Activated naive CD4-positive, alpha-beta T cell treated with anti-CD3 and anti-CD28 coated beads, Interleukin-2, amount 50 U/mL, for 72 hours (primary cell): ENCODE data around the gene POLR2H. TPM values are rescaled to one million over a fixed set of nuclear protein-coding genes. Genes with fewer than 3 reads are reported as not detected.

Experiments used
- ATAC-seq, 2 donors: fragments of 150-1000 bp; cut with Tn5 transposase; 2 replicates each; pipeline ENCODE4 v1.10.0; 2021; ENCODE audit warnings: mild to moderate bottlenecking in 2 of 2, moderate library complexity in 2 of 2
- DNase-seq, 2 donors: peaks; one replicate each; pipeline ENCODE4 v3.0.0; 2021 to 2022; ENCODE audit warnings: low spot score in 2 of 2
- H3K27ac Mint-ChIP-seq, 2 donors: one replicate each; pipeline ENCODE4 v1.8.0; 2022; ENCODE audit warnings: mild to moderate bottlenecking in 2 of 2, mixed read lengths in 2 of 2
- H3K36me3 Mint-ChIP-seq, 2 donors: one replicate each; pipeline ENCODE4 v1.8.0; 2022; ENCODE audit warnings: mixed read lengths in 2 of 2
- H3K9me3 Mint-ChIP-seq, 2 donors: one replicate each; pipeline ENCODE4 v1.8.0; 2022; ENCODE audit warnings: mixed read lengths in 2 of 2
- total RNA-seq, 2 donors: library from RNA; stranded (reverse); gene quantifications; one replicate each; pipeline ENCODE4 v1.2.3, GENCODE V29; 2022

Gene POLR2H
- total RNA-seq, 2 donors from 2014 or later = 112 to 177 TPM

GRCh38 chr3:184357248-184358123 is 4.0 kb upstream of the POLR2H start:
- Mint-ChIP-seq H3K27ac (no peak overlapping the region), H3K36me3 (peaks cover 0 to 5% of the 10 kb centered on the region in 2 donors), H3K9me3 (no peaks in the 10 kb centered on the region)
- DNase-seq (no peak), ATAC-seq (no peak)

GRCh38 chr3:184358124-184358767 is 3.3 kb upstream of the POLR2H start:
- H3K9me3 Mint-ChIP-seq = no peaks in the 10 kb centered on the region
- H3K36me3 Mint-ChIP-seq = peaks cover under 1 to 8% of the 10 kb centered on the region in 2 donors
- ATAC-seq = no peak
- H3K27ac Mint-ChIP-seq = no peak overlapping the region
- DNase-seq = no peak

GRCh38 chr3:184358921-184359350 is 2.6 kb upstream of the POLR2H start:
- no peak overlapping the region for H3K27ac Mint-ChIP-seq
- peaks cover 7 to 14% of the 10 kb centered on the region in 2 donors for H3K36me3 Mint-ChIP-seq
- no peak for DNase-seq
- ATAC-seq = no peak
- no peaks in the 10 kb centered on the region for H3K9me3 Mint-ChIP-seq

- Mint-ChIP-seq H3K9me3 (no peaks in the 10 kb centered on the region), H3K36me3 (peaks cover 12 to 18% of the 10 kb centered on the region in 2 donors), H3K27ac (peak overlapping the region in 1 of 2 donors; percentile 66)
- ATAC-seq (no peak), DNase-seq (no peak)
These were observed 1.9 kb upstream of the POLR2H start for GRCh38 chr3:184359610-184360009.

GRCh38 chr3:184360070-184360928 is 1.2 kb upstream of the POLR2H start:
- ATAC-seq = no peak
- Mint-ChIP-seq H3K36me3 (peaks cover 19 to 22% of the 10 kb centered on the region in 2 donors), H3K9me3 (no peaks in the 10 kb centered on the region), H3K27ac (peak overlapping the region; percentile 52 to 66)
- no peak for DNase-seq

- no peak for DNase-seq
- Mint-ChIP-seq H3K9me3 (no peaks in the 10 kb centered on the region), H3K36me3 (peaks cover 20 to 23% of the 10 kb centered on the region in 2 donors), H3K27ac (peak overlapping the region; percentile 52 to 66)
- no peak for ATAC-seq
These were observed 480 bp upstream of the POLR2H start for GRCh38 chr3:184360929-184361531.

- H3K36me3 Mint-ChIP-seq = peaks cover 25 to 31% of the 10 kb centered on the region in 2 donors
These were observed 590 bp downstream of the POLR2H start for GRCh38 chr3:184361932-184362667.

GRCh38 chr3:184362668-184363546 is 1.4 kb downstream of the POLR2H start:
- ATAC-seq (peak; percentile 87 to 91), DNase-seq (peak; percentile 93 to 98)
- Mint-ChIP-seq H3K27ac (peak overlapping the region; percentile 90 to 99), H3K36me3 (peaks cover 27 to 35% of the 10 kb centered on the region in 2 donors), H3K9me3 (no peaks in the 10 kb centered on the region)

More at GRCh38 chr3:184361932-184362667, 590 bp downstream of the POLR2H start:
- Mint-ChIP-seq H3K27ac (peak overlapping the region; percentile 90 to 94), H3K9me3 (no peaks in the 10 kb centered on the region)
- ATAC-seq (peak; percentile 25 to 30), DNase-seq (peak; percentile 52 to 72)

GRCh38 chr3:184366619-184367289 is 5.2 kb downstream of the POLR2H start:
- DNase-seq (no peak), ATAC-seq (no peak)
- no peaks in the 10 kb centered on the region for H3K9me3 Mint-ChIP-seq
- peaks cover 30 to 38% of the 10 kb centered on the region in 2 donors for H3K36me3 Mint-ChIP-seq
- peak overlapping the region; percentile 65 to 78 for H3K27ac Mint-ChIP-seq

GRCh38 chr3:184368116-184368515 is 6.6 kb downstream of the POLR2H start:
- no peak for ATAC-seq
- Mint-ChIP-seq H3K9me3 (no peaks in the 10 kb centered on the region), H3K36me3 (peaks cover 29 to 38% of the 10 kb centered on the region in 2 donors), H3K27ac (no peak overlapping the region)
- no peak for DNase-seq

GRCh38 chr3:184368586-184369183 is 7.2 kb downstream of the POLR2H start:
- Mint-ChIP-seq H3K36me3 (peaks cover 24 to 33% of the 10 kb centered on the region in 2 donors), H3K9me3 (no peaks in the 10 kb centered on the region), H3K27ac (peak overlapping the region in 1 of 2 donors; percentile 57)
- ATAC-seq (no peak), DNase-seq (no peak)

GRCh38 chr3:184371570-184372018 is 10.1 kb downstream of the POLR2H start:
- peak in 1 of 2 donors; percentile 61 for DNase-seq
- H3K36me3 Mint-ChIP-seq = peaks cover 9 to 11% of the 10 kb centered on the region in 2 donors
- H3K9me3 Mint-ChIP-seq = no peaks in the 10 kb centered on the region
- peak; percentile 84 to 89 for ATAC-seq
- H3K27ac Mint-ChIP-seq = peak overlapping the region in 1 of 2 donors; percentile 9

GRCh38 chr3:184372296-184372821 is 10.8 kb downstream of the POLR2H start:
- DNase-seq (no peak), ATAC-seq (no peak)
- Mint-ChIP-seq H3K36me3 (peaks cover 6 to 7% of the 10 kb centered on the region in 2 donors), H3K27ac (no peak overlapping the region), H3K9me3 (no peaks in the 10 kb centered on the region)

GRCh38 chr3:184372911-184373310 is 11.4 kb downstream of the POLR2H start:
- ATAC-seq = no peak
- Mint-ChIP-seq H3K36me3 (peaks cover 3% of the 10 kb centered on the region in 2 donors), H3K27ac (no peak overlapping the region)

More at GRCh38 chr3:184372911-184373310, 11.4 kb downstream of the POLR2H start:
- DNase-seq = no peak
- no peaks in the 10 kb centered on the region for H3K9me3 Mint-ChIP-seq
